Fibroblast of gingiva (primary cell): ENCODE measurements around the gene TAP1.

Experiments
- DNase-seq: peaks from one replicate; pipeline ENCODE4 v3.0.0-alpha.2; 2011; ENCODE audit warnings: low read depth

Gene TAP1

DNA sequence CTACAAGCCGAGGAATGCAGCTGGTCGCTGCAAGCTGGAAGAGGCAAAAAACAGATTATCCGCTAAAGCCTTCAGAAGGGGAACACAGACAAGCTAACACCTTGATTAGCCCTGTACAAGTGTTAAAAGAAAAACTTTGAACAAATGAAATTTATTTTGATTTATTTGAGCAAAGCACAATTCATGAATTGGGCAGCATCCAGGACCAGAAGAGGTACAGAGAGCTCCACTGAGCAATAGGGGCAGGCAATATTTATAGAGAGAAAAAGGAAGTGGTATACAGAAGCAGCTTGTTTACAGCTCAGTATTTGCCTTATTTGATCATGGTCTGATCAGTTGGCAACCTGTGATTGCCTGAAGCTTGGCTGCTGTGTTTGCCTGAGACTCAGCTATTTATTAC lies 54.3 kb downstream of the TAP1 start:
- no peak for DNase-seq

DNA sequence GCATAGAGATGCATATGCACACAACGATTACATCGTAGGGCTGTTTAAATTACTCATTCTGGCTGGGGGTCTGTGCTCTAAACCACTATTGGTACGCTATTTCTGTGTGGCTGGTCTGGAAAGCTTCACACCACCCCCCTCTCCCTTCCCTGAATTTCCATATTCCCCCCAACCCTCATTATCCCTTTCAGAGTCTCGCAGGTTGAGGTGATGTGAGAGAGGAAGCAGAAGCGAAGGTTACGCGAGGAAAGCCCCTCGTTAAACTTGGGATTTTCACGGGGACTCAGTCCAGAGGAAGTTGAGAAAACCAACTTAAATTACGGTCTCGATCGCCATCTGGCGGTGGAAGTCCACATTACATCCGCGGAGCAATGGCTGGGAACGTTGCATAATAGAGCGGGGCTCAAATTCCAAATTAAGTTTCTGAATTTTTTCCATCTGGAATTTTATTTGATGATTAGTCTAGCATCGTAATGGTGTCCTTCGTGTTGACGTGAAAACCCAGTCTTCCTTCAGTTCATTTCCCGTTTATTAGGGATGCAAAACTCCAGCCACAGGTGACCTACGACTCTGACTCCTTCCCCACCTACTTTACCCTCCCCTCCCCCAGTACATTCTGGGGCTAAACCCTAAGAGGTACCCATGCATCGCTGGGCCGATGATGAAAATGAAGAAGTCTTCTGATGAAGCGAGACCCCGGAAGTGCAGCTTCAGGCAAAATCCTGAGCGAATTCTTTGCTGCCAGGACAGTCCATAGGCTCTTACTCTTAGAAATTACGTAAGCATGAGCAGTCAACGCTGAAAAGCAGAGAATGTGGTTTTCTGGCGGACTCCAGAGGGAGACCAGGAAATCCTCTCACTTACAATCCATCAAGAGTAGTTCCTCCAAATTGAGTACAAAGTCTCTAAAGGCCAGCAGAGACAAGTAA lies 56.4 kb downstream of the TAP1 start:
- DNase-seq = peak; percentile 44
